Right atrium auricular region (tissue), 2 donors: ENCODE results near the gene RNF138. TPM values are rescaled to one million over a fixed set of nuclear protein-coding genes. Genes with fewer than 3 reads are reported as not detected.
"Not testable (repeated sequence)": the region's sequence is repeated elsewhere in the genome, so short reads cannot be mapped to it uniquely, and the experiment has no call there.

Source experiments
- DNase-seq: peaks from one replicate; pipeline ENCODE4 v3.0.0-alpha.2; 2019; ENCODE audit warnings: low spot score
- H3K27ac ChIP-seq, 2 donors: fragments of 200-600 bp; sonication (generic); 1 replicate in 1 of 2; 2 replicates in 1 of 2; pipeline ENCODE4 v1.5.1; 2016 to 2019
- H3K27me3 ChIP-seq, 2 donors: fragments of 200-600 bp; sonication (generic); one replicate each; pipeline versions ENCODE4 v1.5.1 to v1.6.0; 2017 to 2019
- H3K36me3 ChIP-seq: fragments of 200-600 bp; sonication (generic); one replicate; pipeline ENCODE4 v1.5.1; 2016
- H3K4me1 ChIP-seq, 2 donors: fragments of 200-600 bp; sonication (generic); one replicate each; pipeline versions ENCODE4 v1.5.1 to v1.6.0; 2017 to 2019
- H3K4me3 ChIP-seq, 2 donors: fragments of 200-600 bp; sonication (generic); 1 replicate in 1 of 2; 2 replicates in 1 of 2; pipeline ENCODE4 v1.5.1; 2017 to 2019; ENCODE audit warnings: mild to moderate bottlenecking in 1 of 2, moderate library complexity in 1 of 2
- H3K9me3 ChIP-seq, 2 donors: fragments of 200-600 bp; sonication (generic); one replicate each; pipeline ENCODE4 v1.5.1; 2019
- CTCF ChIP-seq, 2 donors: fragments of 200-600 bp; sonication (generic); IDR thresholded peaks; one replicate each; pipeline ENCODE4 v1.5.1; 2019; ENCODE audit warnings: antibody characterized with exemption in 2 of 2
- total RNA-seq, 2 donors: library from RNA; depleted of rRNA; stranded (reverse); fragments of >200 nt; gene quantifications; one replicate each; pipeline ENCODE4 v1.1.0, GENCODE V29; 2016

RNF138 gene
- total RNA-seq, 2 donors from 2014 or later, result 5.5 to 11.3 TPM

DNA sequence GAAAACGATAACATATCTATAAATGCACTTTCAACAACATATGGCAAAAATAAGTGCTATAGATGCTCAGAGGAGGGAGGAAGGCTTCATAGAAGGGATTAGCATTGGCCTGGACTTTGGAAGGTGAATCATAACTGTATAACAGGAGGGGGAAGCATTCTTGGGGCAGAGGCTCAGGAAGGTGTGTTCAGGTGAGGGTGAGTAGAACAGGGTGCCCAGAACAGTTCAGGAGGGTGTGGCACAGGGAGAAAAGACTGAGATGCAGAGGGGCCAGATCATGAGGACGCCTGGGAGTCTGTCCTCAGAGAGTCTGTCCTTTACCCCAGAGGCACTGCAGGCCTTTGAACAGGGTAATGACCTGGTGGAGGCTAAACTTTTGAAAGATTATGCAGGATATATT, 68.9 kb downstream of the RNF138 start:
- H3K9me3 ChIP-seq, result no peaks in the 10 kb centered on the region
- H3K27ac ChIP-seq, result no peak overlapping the region
- TF ChIP-seq CTCF (IDR thresholded peaks at IDR 0.05), result no peak

GRCh38 chr18:32167980-32168730, 76.5 kb downstream of the RNF138 start:
- no peak for DNase-seq
- Histone ChIP-seq H3K27me3 (no peaks in the 10 kb centered on the region), H3K4me3 (no peak overlapping the region), H3K36me3 (no peaks in the 10 kb centered on the region), H3K27ac (no peak overlapping the region), H3K4me1 (no peaks in the 10 kb centered on the region), H3K9me3 (no peaks in the 10 kb centered on the region)
- TF ChIP-seq CTCF (IDR thresholded peaks at IDR 0.05), result no peak

More for the DNA sequence above, 68.9 kb downstream of the RNF138 start:
- no peaks in the 10 kb centered on the region for H3K27me3 ChIP-seq
- H3K36me3 ChIP-seq, result no peaks in the 10 kb centered on the region
- H3K4me3 ChIP-seq, result no peak overlapping the region
- peaks cover 0 to 4% of the 10 kb centered on the region in 2 donors for H3K4me1 ChIP-seq
- no peak for DNase-seq

- H3K9me3 ChIP-seq, result no peaks in the 10 kb centered on the region
- no peak for TF ChIP-seq CTCF (IDR thresholded peaks at IDR 0.05)
- H3K36me3 ChIP-seq, result no peaks in the 10 kb centered on the region
Measured at GRCh38 chr18:32173654-32174053, 82.0 kb downstream of the RNF138 start.

GRCh38 chr18:32174719-32175118, 83.0 kb downstream of the RNF138 start:
- H3K27me3 ChIP-seq, result no peaks in the 10 kb centered on the region
- no peak overlapping the region for H3K4me3 ChIP-seq
- TF ChIP-seq CTCF (IDR thresholded peaks at IDR 0.05), result no peak
- H3K9me3 ChIP-seq, result no peaks in the 10 kb centered on the region
- no peak for DNase-seq
- H3K27ac ChIP-seq, result no peak overlapping the region
- H3K4me1 ChIP-seq, result no peaks in the 10 kb centered on the region
- no peaks in the 10 kb centered on the region for H3K36me3 ChIP-seq

More at GRCh38 chr18:32173654-32174053, 82.0 kb downstream of the RNF138 start:
- no peak overlapping the region for H3K4me3 ChIP-seq
- no peaks in the 10 kb centered on the region for H3K4me1 ChIP-seq
- no peak overlapping the region for H3K27ac ChIP-seq
- H3K27me3 ChIP-seq, result no peaks in the 10 kb centered on the region
- DNase-seq, result no peak

- Histone ChIP-seq H3K9me3 (no peaks in the 10 kb centered on the region), H3K4me3 (no peak overlapping the region), H3K36me3 (no peaks in the 10 kb centered on the region), H3K27me3 (no peaks in the 10 kb centered on the region), H3K27ac (no peak overlapping the region), H3K4me1 (no peaks in the 10 kb centered on the region)
- no peak for TF ChIP-seq CTCF (IDR thresholded peaks at IDR 0.05)
- no peak for DNase-seq
Measured at GRCh38 chr18:32175265-32175664, 83.6 kb downstream of the RNF138 start.

GRCh38 chr18:32176745-32177144, 85.1 kb downstream of the RNF138 start:
- H3K27ac ChIP-seq, H3K36me3 ChIP-seq, DNase-seq, H3K4me1 ChIP-seq, H3K9me3 ChIP-seq, H3K4me3 ChIP-seq, H3K27me3 ChIP-seq: not testable (repeated sequence)
